Cardiac muscle cell (in vitro differentiated cells and primary cell): ENCODE measurements around the gene JAK3. TPM values are rescaled to one million over a fixed set of nuclear protein-coding genes. Genes with fewer than 3 reads are reported as not detected.

Experiments
- DNase-seq, 2 donors: peaks; one replicate each; pipeline versions ENCODE4 v3.0.0 to v3.0.0-alpha.2; 2010 to 2017; ENCODE audit warnings: low read depth in 1 of 2, low spot score in 1 of 2
- H3K27ac ChIP-seq: fragments of 200-600 bp; sonication (generic); 2 replicates; pipeline ENCODE4 v1.5.1; 2016
- H3K27me3 ChIP-seq: fragments of 200-600 bp; sonication (generic); 2 replicates; pipeline ENCODE4 v1.6.0; 2016; ENCODE audit warnings: control low read depth
- H3K36me3 ChIP-seq: fragments of 200-600 bp; sonication (generic); 2 replicates; pipeline ENCODE4 v1.5.1; 2016; ENCODE audit warnings: control low read depth
- H3K4me1 ChIP-seq: fragments of 200-600 bp; sonication (generic); 2 replicates; pipeline ENCODE4 v1.8.1; 2017; ENCODE audit warnings: low read depth, mild to moderate bottlenecking, mixed run types
- H3K4me3 ChIP-seq: fragments of 200-600 bp; sonication (generic); 2 replicates; pipeline ENCODE4 v1.5.1; 2016; ENCODE audit warnings: mild to moderate bottlenecking
- H3K9me3 ChIP-seq: fragments of 200-600 bp; sonication (generic); 2 replicates; pipeline ENCODE4 v1.5.1; 2017; ENCODE audit warnings: low read depth, mild to moderate bottlenecking, control low read depth
- CTCF ChIP-seq: IDR thresholded peaks from 2 replicates; pipeline ENCODE4 v1.5.1; 2012; ENCODE audit warnings: low read depth, mild to moderate bottlenecking, low read length
- polyA plus RNA-seq: library from polyadenylated mRNA; unstranded; fragments of >200 nt; fragmentation: Nextera tagmentation; extraction: Ambion mirVana; gene quantifications from 2 replicates; pipeline ENCODE4 v1.2.1, GENCODE V29; 2016
- total RNA-seq: library from RNA; depleted of rRNA; stranded (reverse); fragments of >200 nt; gene quantifications from 2 replicates; pipeline ENCODE4 v1.2.3, GENCODE V29; 2016

JAK3 gene
- total and polyA plus RNA-seq, 2 experiments from 2014 or later = 1.5 to 14.5 TPM

- H3K27ac ChIP-seq = no peak overlapping the region
- no peaks in the 10 kb centered on the region for H3K4me1 ChIP-seq
- DNase-seq = no peak
- TF ChIP-seq CTCF = no peak
- H3K36me3 ChIP-seq = no peaks in the 10 kb centered on the region
- no peaks in the 10 kb centered on the region for H3K9me3 ChIP-seq
- no peak overlapping the region for H3K4me3 ChIP-seq
- H3K27me3 ChIP-seq = no peaks in the 10 kb centered on the region
These were observed 36.0 kb upstream of the JAK3 start for GRCh38 chr19:17883627-17884410.

GRCh38 chr19:17881701-17882100 is 33.9 kb upstream of the JAK3 start:
- H3K36me3 ChIP-seq = no peaks in the 10 kb centered on the region
- no peaks in the 10 kb centered on the region for H3K27me3 ChIP-seq
- H3K27ac ChIP-seq = no peak overlapping the region
- TF ChIP-seq CTCF = no peak
- H3K4me1 ChIP-seq = no peaks in the 10 kb centered on the region
- no peak overlapping the region for H3K4me3 ChIP-seq
- no peaks in the 10 kb centered on the region for H3K9me3 ChIP-seq
- DNase-seq = no peak

- Histone ChIP-seq H3K27me3 (no peaks in the 10 kb centered on the region), H3K9me3 (no peaks in the 10 kb centered on the region), H3K4me3 (no peak overlapping the region), H3K36me3 (no peaks in the 10 kb centered on the region), H3K27ac (no peak overlapping the region), H3K4me1 (no peaks in the 10 kb centered on the region)
- TF ChIP-seq CTCF = no peak
- DNase-seq = no peak
These were observed 31.7 kb upstream of the JAK3 start for GRCh38 chr19:17879466-17879865.

- no peak overlapping the region for H3K4me3 ChIP-seq
- DNase-seq = no peak
- H3K9me3 ChIP-seq = no peaks in the 10 kb centered on the region
- peaks cover 10% of the 10 kb centered on the region for H3K27me3 ChIP-seq
- H3K4me1 ChIP-seq = no peaks in the 10 kb centered on the region
- TF ChIP-seq CTCF = no peak
- no peaks in the 10 kb centered on the region for H3K36me3 ChIP-seq
- no peak overlapping the region for H3K27ac ChIP-seq
These were observed 29.9 kb upstream of the JAK3 start for GRCh38 chr19:17877696-17878095.

- Histone ChIP-seq H3K4me1 (no peaks in the 10 kb centered on the region), H3K36me3 (no peaks in the 10 kb centered on the region), H3K4me3 (no peak overlapping the region), H3K27ac (no peak overlapping the region), H3K27me3 (peaks cover 24% of the 10 kb centered on the region), H3K9me3 (no peaks in the 10 kb centered on the region)
- no peak for DNase-seq
- TF ChIP-seq CTCF = no peak
These were observed 27.0 kb upstream of the JAK3 start for GRCh38 chr19:17874758-17875135.
